H1 (cell line): ENCODE measurements around the gene ADSS1. TPM values are rescaled to one million over a fixed set of nuclear protein-coding genes. Genes with fewer than 3 reads are reported as not detected.

Experiments used
- CTCF ChIA-PET: fragments of 300-600 bp; sonication (Branson Sonifier 250); formaldehyde crosslinking; loops from one replicate; lab custom pipeline; 2021; ENCODE audit not compliant: partially characterized antibody; lab: Charles Lee
- POLR2A ChIA-PET: fragments of 300-600 bp; sonication (Branson Sonifier 250); formaldehyde crosslinking; loops from one replicate; lab custom pipeline; 2021; ENCODE audit warnings: inconsistent platforms; ENCODE audit not compliant: partially characterized antibody; lab: Charles Lee
- DNase-seq, 2 experiments: peaks; one replicate each; pipeline versions ENCODE4 v3.0.0 to v3.0.0-alpha.2; 2010 to 2022; ENCODE audit warnings: low spot score in 2 of 2, low read depth in 1 of 2, mixed read lengths in 1 of 2
- FAIRE-seq: peaks from 2 replicates; lab custom pipeline; 2011; peaks lifted over from hg19 to GRCh38; lab: Jason Lieb, UNC
- H2AFZ ChIP-seq: 2 replicates; pipeline ENCODE4 v1.8.1; 2012; ENCODE audit warnings: low read length, inconsistent platforms
- H2AK5ac ChIP-seq: 2 replicates; pipeline ENCODE4 v1.6.1; 2013; ENCODE audit warnings: low read depth, low read length
- H2BK120ac ChIP-seq: replicated peaks from 2 replicates; pipeline ENCODE3; 2013; ENCODE audit warnings: low read depth, low read length, inconsistent platforms
- H2BK12ac ChIP-seq: 2 replicates; pipeline ENCODE4 v1.6.1; 2013; ENCODE audit warnings: low read depth, low read length
- H2BK15ac ChIP-seq: 2 replicates; pipeline ENCODE4 v1.6.1; 2013; ENCODE audit warnings: low read length
- H2BK20ac ChIP-seq: 2 replicates; pipeline ENCODE4 v1.6.1; 2013; ENCODE audit warnings: low read length
- H2BK5ac ChIP-seq: 2 replicates; pipeline ENCODE4 v1.6.1; 2013; ENCODE audit warnings: low read depth, low read length
- H3K14ac ChIP-seq: 2 replicates; pipeline ENCODE4 v1.6.1; 2013; ENCODE audit warnings: inconsistent platforms; ENCODE audit not compliant: insufficient read length
- H3K18ac ChIP-seq: 2 replicates; pipeline ENCODE4 v1.6.1; 2013; ENCODE audit warnings: low read length; ENCODE audit errors: extremely low read depth
- H3K23ac ChIP-seq: 2 replicates; pipeline ENCODE4 v1.6.1; 2013; ENCODE audit warnings: inconsistent platforms; ENCODE audit not compliant: insufficient read length
- H3K23me2 ChIP-seq: 2 replicates; pipeline ENCODE4 v1.6.1; 2013; ENCODE audit warnings: low read depth, low read length
- H3K27ac ChIP-seq: 2 replicates; pipeline ENCODE4 v1.6.1; 2011; ENCODE audit warnings: low read depth, low read length, inconsistent platforms
- H3K27me3 ChIP-seq, 4 experiments: replicated peaks in 1 of 4; 1 replicate in 1 of 4; 2 replicates in 3 of 4; pipeline versions ENCODE4 v1.6.1 to v1.8.1; 2011 to 2013; ENCODE audit warnings: low read length in 3 of 4, mild to moderate bottlenecking in 3 of 4, inconsistent platforms in 2 of 4, mixed read lengths in 2 of 4, moderate library complexity in 1 of 4; ENCODE audit not compliant: control insufficient read depth in 3 of 4, insufficient read depth in 3 of 4; ENCODE audit errors: extremely low read depth in 1 of 4
- H3K36me3 ChIP-seq, 4 experiments: 2 replicates each; pipeline versions ENCODE4 v1.6.1 to v1.8.1; 2011 to 2013; ENCODE audit warnings: mild to moderate bottlenecking in 4 of 4, low read length in 3 of 4, moderate library complexity in 2 of 4, control low read depth in 1 of 4, inconsistent platforms in 1 of 4; ENCODE audit not compliant: insufficient read depth in 4 of 4, control insufficient read depth in 2 of 4
- H3K4ac ChIP-seq: replicated peaks from 2 replicates; pipeline ENCODE3; 2013; ENCODE audit warnings: low read length, low read depth, mixed read lengths, inconsistent platforms; ENCODE audit not compliant: insufficient read length
- H3K4me1 ChIP-seq, 4 experiments: replicated peaks in 1 of 4; 1 replicate in 1 of 4; 2 replicates in 3 of 4; pipeline versions ENCODE4 v1.6.1 to v1.8.1; 2011 to 2013; ENCODE audit warnings: low read length in 3 of 4, inconsistent platforms in 2 of 4, mixed read lengths in 1 of 4; ENCODE audit not compliant: insufficient read depth in 4 of 4, control insufficient read depth in 3 of 4
- H3K4me2 ChIP-seq, 2 experiments: 2 replicates each; pipeline versions ENCODE4 v1.6.1 to v1.8.1; 2011 to 2013; ENCODE audit warnings: low read depth in 2 of 2, low read length in 2 of 2, control low read depth in 1 of 2, inconsistent platforms in 1 of 2, mild to moderate bottlenecking in 1 of 2; ENCODE audit not compliant: insufficient read depth in 1 of 2
- H3K4me3 ChIP-seq, 4 experiments: fragments of 200-600, 300-600 bp in 1 of 4; sonication (generic), shearing (Covaris generic), sonication (Bioruptor Twin) in 1 of 4; 2 replicates each; pipeline versions ENCODE4 v1.5.1 to v1.8.1; 2011 to 2016; ENCODE audit warnings: low read length in 4 of 4, low read depth in 3 of 4, control low read depth in 2 of 4, inconsistent platforms in 2 of 4, mild to moderate bottlenecking in 2 of 4, mixed read lengths in 1 of 4, moderate library complexity in 1 of 4; ENCODE audit not compliant: insufficient read depth in 2 of 4; ENCODE audit errors: extremely low read depth in 1 of 4
- H3K56ac ChIP-seq: replicated peaks from 2 replicates; pipeline ENCODE3; 2013; ENCODE audit warnings: low read depth, mild to moderate bottlenecking, mixed read lengths, low read length, inconsistent platforms; ENCODE audit not compliant: insufficient read length
- H3K79me1 ChIP-seq: 2 replicates; pipeline ENCODE4 v1.6.1; 2013; ENCODE audit warnings: low read depth, low read length, control low read depth
- H3K79me2 ChIP-seq, 2 experiments: 2 replicates each; pipeline versions ENCODE4 v1.6.1 to v1.8.1; 2012 to 2013; ENCODE audit warnings: low read length in 2 of 2, mild to moderate bottlenecking in 2 of 2, inconsistent platforms in 1 of 2; ENCODE audit not compliant: insufficient read depth in 2 of 2, control insufficient read depth in 1 of 2
- H3K9ac ChIP-seq, 4 experiments: replicated peaks in 1 of 4; 1 replicate in 1 of 4; 2 replicates in 3 of 4; pipeline versions ENCODE4 v1.6.1 to v1.8.1; 2011 to 2013; ENCODE audit warnings: low read depth in 3 of 4, low read length in 3 of 4, control low read depth in 2 of 4, mild to moderate bottlenecking in 2 of 4, moderate library complexity in 2 of 4, inconsistent platforms in 1 of 4; ENCODE audit errors: extremely low read depth in 1 of 4
- H3K9me3 ChIP-seq, 2 experiments: 2 replicates each; pipeline versions ENCODE4 v1.6.1 to v1.8.1; 2012 to 2013; ENCODE audit warnings: mild to moderate bottlenecking in 2 of 2, moderate library complexity in 2 of 2, control low read depth in 1 of 2, inconsistent platforms in 1 of 2, low read depth in 1 of 2, low read length in 1 of 2, mixed read lengths in 1 of 2; ENCODE audit not compliant: insufficient read depth in 2 of 2
- H4K20me1 ChIP-seq, 2 experiments: replicated peaks in 1 of 2; 2 replicates each; pipeline versions ENCODE3 to v1.8.1; 2011 to 2013; ENCODE audit warnings: inconsistent platforms in 2 of 2, low read length in 2 of 2, mild to moderate bottlenecking in 1 of 2; ENCODE audit not compliant: insufficient read depth in 2 of 2, control insufficient read depth in 1 of 2
- H4K5ac ChIP-seq: 2 replicates; pipeline ENCODE4 v1.6.1; 2013; ENCODE audit warnings: low read length, low read depth, mixed read lengths, inconsistent platforms; ENCODE audit not compliant: insufficient read length
- H4K8ac ChIP-seq: 2 replicates; pipeline ENCODE4 v1.8.0; 2013; ENCODE audit warnings: mild to moderate bottlenecking, moderate library complexity, low read length, inconsistent platforms; ENCODE audit not compliant: insufficient read depth; ENCODE audit errors: extremely low read depth
- H4K91ac ChIP-seq: replicated peaks from 2 replicates; pipeline ENCODE3; 2013; ENCODE audit warnings: low read length, mixed read lengths, inconsistent platforms; ENCODE audit not compliant: insufficient read length
- CTCF ChIP-seq, 3 experiments: IDR thresholded peaks; 1 replicate in 2 of 3; 2 replicates in 1 of 3; pipeline versions ENCODE4 v1.5.1 to v1.6.1; 2011; ENCODE audit warnings: low read length in 3 of 3, mild to moderate bottlenecking in 3 of 3, inconsistent platforms in 2 of 3, low read depth in 1 of 3, moderate library complexity in 1 of 3; ENCODE audit not compliant: insufficient read depth in 1 of 3; ENCODE audit errors: control extremely low read depth in 1 of 3
- HDAC6 ChIP-seq: IDR thresholded peaks from one replicate; pipeline ENCODE4 v1.7.1; 2012; ENCODE audit warnings: low read depth, mild to moderate bottlenecking, inconsistent platforms, low read length, moderate library complexity
- RFX5 ChIP-seq: IDR thresholded peaks from 2 replicates; pipeline ENCODE4 v1.6.1; 2011; ENCODE audit warnings: low read depth, low read length, improper control_type of control experiment, borderline replicate concordance
- SP4 ChIP-seq: IDR thresholded peaks from 2 replicates; pipeline ENCODE4 v1.6.1; 2012; ENCODE audit warnings: low read length, inconsistent platforms
- WGBS, 2 experiments: shearing (Covaris generic) in 1 of 2; methylation state at CpG; one replicate each; pipeline versions ENCODE4 v1.1.6 to v1.1.7; 2013 to 2015; ENCODE audit warnings: low lambda C conversion rate in 2 of 2, mixed read lengths in 2 of 2, inconsistent platforms in 1 of 2, low coverage in 1 of 2, missing lambda C conversion rate in 1 of 2; ENCODE audit not compliant: insufficient replicate concordance in 2 of 2, insufficient coverage in 1 of 2, insufficient read length in 1 of 2; ENCODE audit errors: extremely low coverage in 1 of 2, missing lambda C conversion rate in 1 of 2; 5-methylcytosine and 5-hydroxymethylcytosine counted together
- polyA plus RNA-seq, 7 experiments: library from polyadenylated mRNA; depleted of rRNA in 3 of 7; stranded (reverse) in 5 of 7; unstranded in 2 of 7; fragments of >200 nt in 5 of 7; fragments of 200-250 nt in 2 of 7; gene quantifications; 1 replicate in 5 of 7; 2 replicates in 1 of 7; 4 replicates in 1 of 7; pipeline versions ENCODE4 v1.2.1 to v1.2.3, GENCODE V29; 2011 to 2013; ENCODE audit warnings: missing spikeins in 2 of 7, mixed read lengths in 2 of 7
- total RNA-seq: library from RNA; stranded (reverse); fragmentation: NEBNext Ultra II Directional; extraction: Animal tissue kit (Norgen Biotek cat#: 25700); gene quantifications from 2 replicates; pipeline ENCODE4 v1.2.1, GENCODE V29; 2021

Gene ADSS1
- total and polyA plus RNA-seq, 2 of the 8 experiments (the other 6 are each of a cell fraction or from before 2014, with no cell fraction given): 7.1 to 7.9 TPM

GRCh38 chr14:104696671-104697316 is 27.2 kb upstream of the ADSS1 start:
- H2BK5ac ChIP-seq: peak overlapping the region; percentile 66
- H2AK5ac ChIP-seq: peak overlapping the region; percentile 75; the same call in 1 of the 2 replicates
- no peak for DNase-seq
- no peak overlapping the region for H2BK120ac ChIP-seq
- no peak overlapping the region for H4K91ac ChIP-seq
- H4K20me1 ChIP-seq: peaks cover 3 to 48% of the 10 kb centered on the region in 2 experiments
- H3K4me2 ChIP-seq: no peak overlapping the region
- no peak overlapping the region for H3K14ac ChIP-seq
- no peak overlapping the region for H3K27ac ChIP-seq
- H3K4me1 ChIP-seq: peaks cover 0 to 31% (median 20%) of the 10 kb centered on the region in 4 experiments; a peak in 5 of 7 replicates
- H3K18ac ChIP-seq: no peak overlapping the region; the same call in 1 of the 2 replicates
- no peak overlapping the region for H2BK15ac ChIP-seq
- H2BK20ac ChIP-seq: no peak overlapping the region
- no peak overlapping the region for H3K56ac ChIP-seq
- H2BK12ac ChIP-seq: no peak overlapping the region
- H3K27me3 ChIP-seq: no peaks in the 10 kb centered on the region; a peak in 1 of 7 replicates
- no peak overlapping the region for H2AFZ ChIP-seq
- H3K79me2 ChIP-seq: peaks cover 0 to 11% of the 10 kb centered on the region in 2 experiments; a peak in 2 of 4 replicates
- peak overlapping the region; percentile 28; the same call in 1 of the 2 replicates for H4K8ac ChIP-seq
- H3K79me1 ChIP-seq: peaks cover 5% of the 10 kb centered on the region; the same call in 1 of the 2 replicates
- FAIRE-seq: no peak
- WGBS, 2 experiments: 82% methylated on average over 11 of the region's 14 CpGs; no CpG with 5 or more reads in 1 of the 2 experiments
- ChIA-PET CTCF (interaction anchor here (0.5 to 9.1 kb wide), 9 partner anchors 9 to 335 kb away, joined by 3 to 70 read pairs (median 4); no protein-coding TSS in a partner anchor), POLR2A (interaction anchor here (1.3 to 6.6 kb wide), 2 partner anchors 16 to 31 kb away, joined by 4 to 71 read pairs; no protein-coding TSS in a partner anchor)
- no peak overlapping the region for H3K4me3 ChIP-seq
- no peak for TF ChIP-seq RFX5
- TF ChIP-seq CTCF (IDR thresholded peaks at IDR 0.05; ENCODE audit: control extremely low read depth in 1 of 3, insufficient read depth in 1 of 3, low read depth in 1 of 3, low read length in 3 of 3): no peak
- TF ChIP-seq HDAC6: no peak
- no peak for TF ChIP-seq SP4
- H3K23me2 ChIP-seq: no peaks in the 10 kb centered on the region; the same call in 1 of the 2 replicates
- peaks cover 0 to 5% (median 2%) of the 10 kb centered on the region in 4 experiments; a peak in 2 of 8 replicates for H3K36me3 ChIP-seq
- H4K5ac ChIP-seq: no peak overlapping the region
- no peak overlapping the region for H3K23ac ChIP-seq
- no peak overlapping the region for H3K4ac ChIP-seq
- H3K9ac ChIP-seq: no peak overlapping the region
- no peaks in the 10 kb centered on the region for H3K9me3 ChIP-seq
